Aorta (tissue), 5 donors: Measurements from ENCODE around the gene COL16A1. TPM values are rescaled to one million over a fixed set of nuclear protein-coding genes. Genes with fewer than 3 reads are reported as not detected.
A peak's percentile ranks its signal among the peaks of the same experiment; 100 is the strongest.

Source experiments
- ATAC-seq: fragments of 200-7000 bp; cut with Tn5 transposase; one replicate; pipeline ENCODE4 v1.9.1; 2022; ENCODE audit warnings: moderate library complexity; ENCODE audit not compliant: low FRiP score
- DNase-seq, 2 donors: peaks; one replicate each; pipeline ENCODE4 v3.0.0-alpha.2; 2020
- H3K27ac ChIP-seq, 2 donors: one replicate each; pipeline ENCODE4 v1.5.1; 2013; ENCODE audit warnings: low read length in 2 of 2, mild to moderate bottlenecking in 2 of 2, moderate library complexity in 2 of 2, control low read depth in 1 of 2, inconsistent platforms in 1 of 2, low read depth in 1 of 2
- H3K27me3 ChIP-seq, 2 donors: one replicate each; pipeline ENCODE4 v1.6.1; 2013; ENCODE audit warnings: control low read depth in 1 of 2, low read length in 1 of 2, mild to moderate bottlenecking in 1 of 2, moderate library complexity in 1 of 2; ENCODE audit not compliant: insufficient read depth in 2 of 2, control insufficient read depth in 1 of 2
- H3K36me3 ChIP-seq, 2 donors: one replicate each; pipeline ENCODE4 v1.6.1; 2013; ENCODE audit warnings: control low read depth in 1 of 2, low read length in 1 of 2, mild to moderate bottlenecking in 1 of 2; ENCODE audit not compliant: insufficient read depth in 2 of 2, control insufficient read depth in 1 of 2
- H3K4me1 ChIP-seq, 2 donors: one replicate each; pipeline ENCODE4 v1.6.1; 2013; ENCODE audit warnings: low read length in 2 of 2, control low read depth in 1 of 2, mild to moderate bottlenecking in 1 of 2, moderate library complexity in 1 of 2; ENCODE audit not compliant: insufficient read depth in 2 of 2, control insufficient read depth in 1 of 2
- H3K4me3 ChIP-seq, 2 donors: one replicate each; pipeline ENCODE4 v1.5.1; 2013; ENCODE audit warnings: low read length in 2 of 2, control low read depth in 1 of 2, mild to moderate bottlenecking in 1 of 2
- H3K9me3 ChIP-seq: one replicate; pipeline ENCODE4 v1.6.1; 2013; ENCODE audit warnings: mild to moderate bottlenecking, low read length; ENCODE audit not compliant: control insufficient read depth
- WGBS, 2 donors: extraction: QIAGEN DNeasy Blood & Tissue Kit; methylation state at CpG; one replicate each; pipeline ENCODE4 v1.1.7; 2013; 5-methylcytosine and 5-hydroxymethylcytosine counted together
- intact Hi-C, 2 donors: fragments of 100-400 bp; cut with DNase I; formaldehyde crosslinking; loops; one replicate each; pipeline versions ENCODE4 v1.14.2 to v1.15.0; 2022
- polyA plus RNA-seq, 2 donors: library from polyadenylated mRNA; stranded (reverse); fragments of 200-250 nt; gene quantifications; one replicate each; pipeline ENCODE4 v1.2.3, GENCODE V29; 2013
- total RNA-seq, 2 donors: library from RNA; stranded (reverse); fragmentation: NEBNext Ultra II Directional; extraction: Animal tissue kit (Norgen Biotek cat#: 25700); gene quantifications; one replicate each; pipeline ENCODE4 v1.2.1, GENCODE V29; 2021
- donor health status: healthy with polysubstance abuse.
- donor health status: Bipolar disorder and iron deficiency.
- donor health status: DM: no; HTN: no; CAD: no.
- donor health status: DM: no; HTN: no; CAD: no.
- donor health status: DM: yes; HTN: yes; CAD: no.

Gene COL16A1
- total and polyA plus RNA-seq, 4 donors: 39.8 to 358 (median 130) TPM

GRCh38 chr1:31664528-31664927 is 39.3 kb downstream of the COL16A1 start:
- ATAC-seq (no peak), DNase-seq (no peak)
- Histone ChIP-seq H3K4me3 (no peak overlapping the region), H3K4me1 (no peaks in the 10 kb centered on the region), H3K27ac (no peak overlapping the region), H3K27me3 (no peaks in the 10 kb centered on the region), H3K9me3 (no peaks in the 10 kb centered on the region), H3K36me3 (no peaks in the 10 kb centered on the region)
- intact Hi-C loops: loop anchor here (1.0 to 10.0 kb wide), 3 partner anchors 124 to 300 kb away; no protein-coding TSS in a partner anchor
- 82 to 87% methylated on average over 9 of the region's 9 CpGs for WGBS, 2 donors

GRCh38 chr1:31663622-31664452 is 40.0 kb downstream of the COL16A1 start:
- DNase-seq (no peak), ATAC-seq (peak; percentile 78)
- no peaks in the 10 kb centered on the region for H3K27me3 ChIP-seq
- intact Hi-C loops: loop anchor here (1.0 to 10.0 kb wide), 4 partner anchors 81 to 301 kb away; no protein-coding TSS in a partner anchor
- H3K36me3 ChIP-seq: no peaks in the 10 kb centered on the region
- H3K27ac ChIP-seq: no peak overlapping the region
- H3K4me3 ChIP-seq: no peak overlapping the region
- no peaks in the 10 kb centered on the region for H3K4me1 ChIP-seq
- H3K9me3 ChIP-seq: no peaks in the 10 kb centered on the region
- 57 to 66% methylated on average over 9 of the region's 9 CpGs for WGBS, 2 donors

GRCh38 chr1:31662463-31662862 is 41.4 kb downstream of the COL16A1 start:
- no peak overlapping the region for H3K27ac ChIP-seq
- no peaks in the 10 kb centered on the region for H3K27me3 ChIP-seq
- H3K36me3 ChIP-seq: no peaks in the 10 kb centered on the region
- no peaks in the 10 kb centered on the region for H3K4me1 ChIP-seq
- ATAC-seq (no peak), DNase-seq (no peak)
- intact Hi-C loops: loop anchor here (2.0 to 10.0 kb wide), 2 partner anchors 82 to 302 kb away; no protein-coding TSS in a partner anchor
- WGBS, 2 donors: 93 to 98% methylated on average over 10 to 12 of the region's 12 CpGs
- H3K9me3 ChIP-seq: no peaks in the 10 kb centered on the region
- no peak overlapping the region for H3K4me3 ChIP-seq

- H3K27ac ChIP-seq: no peak overlapping the region
- DNase-seq (peak in 1 of 2 donors; percentile 21), ATAC-seq (no peak)
- WGBS, 2 donors: 96 to 98% methylated on average over 6 of the region's 6 CpGs
- no peaks in the 10 kb centered on the region for H3K4me1 ChIP-seq
- no peak overlapping the region for H3K4me3 ChIP-seq
- no peaks in the 10 kb centered on the region for H3K9me3 ChIP-seq
- intact Hi-C loops: loop anchor here (2.0 to 10.0 kb wide), 2 partner anchors 83 to 303 kb away; no protein-coding TSS in a partner anchor
- H3K27me3 ChIP-seq: no peaks in the 10 kb centered on the region
- H3K36me3 ChIP-seq: no peaks in the 10 kb centered on the region
Measured at GRCh38 chr1:31661856-31662255, 42.0 kb downstream of the COL16A1 start.

- DNase-seq (no peak), ATAC-seq (no peak)
- Histone ChIP-seq H3K36me3 (no peaks in the 10 kb centered on the region), H3K9me3 (no peaks in the 10 kb centered on the region), H3K27me3 (no peaks in the 10 kb centered on the region), H3K27ac (no peak overlapping the region), H3K4me1 (no peaks in the 10 kb centered on the region), H3K4me3 (no peak overlapping the region)
- intact Hi-C loops: loop anchor here in 1 of 2 donors (10.0 kb wide), 1 partner anchor 304 kb away; no protein-coding TSS in a partner anchor
- WGBS, 2 donors: 85 to 87% methylated on average over 4 of the region's 4 CpGs
Measured at GRCh38 chr1:31660871-31661455, 42.9 kb downstream of the COL16A1 start.

- intact Hi-C loops: loop anchor here in 1 of 2 donors (10.0 kb wide), 1 partner anchor 305 kb away; no protein-coding TSS in a partner anchor
- no peak for DNase-seq
- H3K27ac ChIP-seq: no peak overlapping the region
- no peaks in the 10 kb centered on the region for H3K36me3 ChIP-seq
- 28 to 35% methylated on average over 3 of the region's 3 CpGs for WGBS, 2 donors
- H3K4me3 ChIP-seq: no peak overlapping the region
- no peaks in the 10 kb centered on the region for H3K4me1 ChIP-seq
- ATAC-seq: no peak
- no peaks in the 10 kb centered on the region for H3K27me3 ChIP-seq
- H3K9me3 ChIP-seq: no peaks in the 10 kb centered on the region
Measured at GRCh38 chr1:31659889-31660288, 43.9 kb downstream of the COL16A1 start.

- ATAC-seq: no peak
- DNase-seq: peak; percentile 21 to 62
- no peaks in the 10 kb centered on the region for H3K9me3 ChIP-seq
- H3K4me3 ChIP-seq: no peak overlapping the region
- intact Hi-C loops: no loop called here
- H3K27me3 ChIP-seq: no peaks in the 10 kb centered on the region
- H3K4me1 ChIP-seq: no peaks in the 10 kb centered on the region
- WGBS, 2 donors: 94 to 97% methylated on average over 3 of the region's 3 CpGs
- H3K36me3 ChIP-seq: no peaks in the 10 kb centered on the region
- H3K27ac ChIP-seq: no peak overlapping the region
Measured at GRCh38 chr1:31658721-31659120, 45.1 kb downstream of the COL16A1 start.

- Histone ChIP-seq H3K4me3 (no peak overlapping the region), H3K9me3 (no peaks in the 10 kb centered on the region), H3K4me1 (no peaks in the 10 kb centered on the region), H3K27me3 (no peaks in the 10 kb centered on the region), H3K36me3 (no peaks in the 10 kb centered on the region), H3K27ac (no peak overlapping the region)
- intact Hi-C loops: no loop called here
- DNase-seq (peak in 1 of 2 donors; percentile 67), ATAC-seq (no peak)
- WGBS, 2 donors: 91 to 94% methylated on average over 12 of the region's 12 CpGs
Measured at GRCh38 chr1:31657972-31658510, 45.8 kb downstream of the COL16A1 start.
